SK-N-SH treated with all-trans-retinoic acid at 6 μM for 48 hours (cell line): ENCODE data around the gene CHST5.

Source experiments
- ARNTL ChIP-seq: fragments of 450-650 bp; formaldehyde crosslinking; IDR thresholded peaks from 2 replicates; pipeline ENCODE4 v1.5.0; 2020; ENCODE audit warnings: low read depth, mild to moderate bottlenecking, moderate library complexity, borderline replicate concordance
- BACH2 ChIP-seq: fragments of 250-450 bp; sonication (Bioruptor Pico); IDR thresholded peaks from 2 replicates; pipeline ENCODE4 v1.9.0; 2021; ENCODE audit warnings: mild to moderate bottlenecking, borderline replicate concordance
- GLIS3 ChIP-seq: fragments of 250-450 bp; sonication (Bioruptor Pico); IDR thresholded peaks from 2 replicates; pipeline ENCODE4 v1.5.0; 2020; ENCODE audit warnings: mild to moderate bottlenecking, moderate library complexity
- PATZ1 ChIP-seq: fragments of 250-450 bp; sonication (Bioruptor Pico); IDR thresholded peaks from 2 replicates; pipeline ENCODE4 v1.8.0; 2020; ENCODE audit warnings: mild to moderate bottlenecking, moderate library complexity, borderline replicate concordance
- RARB ChIP-seq: fragments of 250-450 bp; sonication (Bioruptor Pico); IDR thresholded peaks from 2 replicates; pipeline ENCODE4 v1.8.0; 2021; ENCODE audit warnings: mild to moderate bottlenecking, moderate library complexity
- SNAI2 ChIP-seq: fragments of 250-450 bp; sonication (Bioruptor Pico); IDR thresholded peaks from 2 replicates; pipeline ENCODE4 v1.5.0; 2020; ENCODE audit warnings: mild to moderate bottlenecking, moderate library complexity
- TCF4 ChIP-seq: fragments of 250-450 bp; sonication (Bioruptor Pico); IDR thresholded peaks from 2 replicates; pipeline ENCODE4 v1.8.0; 2021; ENCODE audit warnings: mild to moderate bottlenecking, moderate library complexity, borderline replicate concordance
- ZFP30 ChIP-seq: fragments of 450-650 bp; formaldehyde crosslinking; IDR thresholded peaks from 2 replicates; pipeline ENCODE4 v1.5.0; 2022; ENCODE audit warnings: mild to moderate bottlenecking, moderate library complexity
- ZNF565 ChIP-seq: fragments of 450-650 bp; formaldehyde crosslinking; conservative IDR thresholded peaks from 2 replicates; pipeline ENCODE4 v1.5.0; 2020; ENCODE audit warnings: low read depth, mild to moderate bottlenecking, moderate library complexity
- TF ChIP-seq, protein P1 (sequence below): fragments of 250-450 bp; sonication (Bioruptor Pico); IDR thresholded peaks from 2 replicates; pipeline ENCODE4 v1.8.0; 2021; ENCODE audit warnings: low read depth, mild to moderate bottlenecking, moderate library complexity, borderline replicate concordance

DNA sequence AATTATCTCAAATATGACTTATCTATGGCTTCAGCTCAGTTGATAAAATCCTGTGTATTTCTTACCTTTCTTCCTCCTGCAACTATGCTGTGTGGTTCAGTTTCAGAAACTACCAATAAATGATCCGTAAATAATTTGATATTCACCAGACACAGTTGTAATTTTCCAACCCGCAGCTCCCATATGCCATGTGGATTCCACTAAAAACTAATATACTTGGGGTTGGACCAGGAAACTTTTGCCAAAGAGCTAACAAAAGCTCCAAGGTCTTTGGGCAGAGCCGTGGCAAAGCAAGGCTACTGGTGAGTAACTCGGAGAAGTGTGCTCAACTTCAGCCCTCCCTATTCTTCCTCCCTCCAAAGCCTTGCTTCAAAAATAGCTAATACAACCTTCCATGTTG is 38.4 kb downstream of the CHST5 start:
- TF ChIP-seq SNAI2 (CRISPR knock-in tag) (no peak), PATZ1 (CRISPR knock-in tag) (no peak), ZNF565 (CRISPR knock-in tag) (no peak), RARB (CRISPR knock-in tag) (no peak), ARNTL (no peak), ZFP30 (no peak), GLIS3 (CRISPR knock-in tag) (no peak), TCF4 (CRISPR knock-in tag) (no peak), BACH2 (CRISPR knock-in tag) (no peak)
- TF ChIP-seq, protein P1, sequence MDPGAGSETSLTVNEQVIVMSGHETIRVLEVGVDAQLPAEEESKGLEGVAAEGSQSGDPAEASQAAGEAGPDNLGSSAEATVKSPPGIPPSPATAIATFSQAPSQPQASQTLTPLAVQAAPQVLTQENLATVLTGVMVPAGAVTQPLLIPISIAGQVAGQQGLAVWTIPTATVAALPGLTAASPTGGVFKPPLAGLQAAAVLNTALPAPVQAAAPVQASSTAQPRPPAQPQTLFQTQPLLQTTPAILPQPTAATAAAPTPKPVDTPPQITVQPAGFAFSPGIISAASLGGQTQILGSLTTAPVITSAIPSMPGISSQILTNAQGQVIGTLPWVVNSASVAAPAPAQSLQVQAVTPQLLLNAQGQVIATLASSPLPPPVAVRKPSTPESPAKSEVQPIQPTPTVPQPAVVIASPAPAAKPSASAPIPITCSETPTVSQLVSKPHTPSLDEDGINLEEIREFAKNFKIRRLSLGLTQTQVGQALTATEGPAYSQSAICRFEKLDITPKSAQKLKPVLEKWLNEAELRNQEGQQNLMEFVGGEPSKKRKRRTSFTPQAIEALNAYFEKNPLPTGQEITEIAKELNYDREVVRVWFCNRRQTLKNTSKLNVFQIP (CRISPR knock-in tag), result no peak
